ENCODE measurements around the gene SAMD5. TPM values are rescaled to one million over a fixed set of nuclear protein-coding genes. Genes with fewer than 3 reads are reported as not detected.

SAMD5 gene
- total RNA-seq, 1 experiment from 2014 or later: 6.1 TPM

- TF ChIP-seq EZH2 (IDR thresholded peaks at IDR 0.05; ENCODE audit: borderline replicate concordance, low read depth, low read length, poor library complexity, severe bottlenecking) (no peak), CTCF (conservative IDR thresholded peaks at IDR 0.05; ENCODE audit: low read depth, low read length) (no peak)
- Histone ChIP-seq H3K27ac (ENCODE audit: low read depth, low read length, poor library complexity, severe bottlenecking) (no peak overlapping the region), H3K36me3 (ENCODE audit: insufficient read depth, low read length, poor library complexity, severe bottlenecking) (no peaks in the 10 kb centered on the region), H3K4me3 (ENCODE audit: low read depth, low read length, poor library complexity, severe bottlenecking) (no peak overlapping the region), H3K27me3 (replicated peaks; ENCODE audit: insufficient read depth, low read depth, low read length, poor library complexity) (no peaks in the 10 kb centered on the region), H3K4me1 (ENCODE audit: insufficient read depth, low read length, poor library complexity, severe bottlenecking) (peaks cover 17% of the 10 kb centered on the region), H3K9me3 (ENCODE audit: low read depth, low read length, poor library complexity, severe bottlenecking) (peaks cover 4% of the 10 kb centered on the region)
- POLR2A ChIA-PET (ENCODE audit: low non-redundant PET): no interaction called here
- BruUV-seq (replicated peaks): no TSS peak
- intact Hi-C loops (cut with micrococcal nuclease; ENCODE audit: unreplicated experiment): no loop called here
- CTCF ChIA-PET: no interaction called here
- no peak for DNase-seq (ENCODE audit: low spot score)
These were observed 44.6 kb downstream of the SAMD5 start for GRCh38 chr6:147553099-147553498.

DNA sequence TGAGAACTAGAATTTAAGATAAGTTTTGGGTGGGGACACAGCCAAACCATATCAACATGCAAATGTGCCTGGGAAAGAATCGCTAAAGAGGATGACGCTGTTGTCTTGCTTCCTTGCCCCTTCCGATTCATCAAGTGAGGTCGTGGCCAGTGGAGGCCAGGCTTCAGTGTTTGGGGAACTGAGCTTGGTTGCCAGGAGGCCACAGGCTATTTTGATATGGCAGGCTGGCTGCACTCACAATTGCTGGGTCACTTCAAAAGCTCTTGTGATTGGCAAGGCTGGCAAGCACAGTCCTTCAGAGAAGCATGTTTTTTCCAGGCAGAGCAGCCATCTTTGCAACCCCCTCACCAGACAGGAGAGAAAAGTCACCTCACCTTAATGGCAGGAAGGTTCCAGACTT lies 45.8 kb downstream of the SAMD5 start:
- intact Hi-C loops (cut with micrococcal nuclease; ENCODE audit: unreplicated experiment): no loop called here
- H3K27me3 ChIP-seq (replicated peaks; ENCODE audit: insufficient read depth, low read depth, low read length, poor library complexity): no peaks in the 10 kb centered on the region
- H3K4me1 ChIP-seq (ENCODE audit: insufficient read depth, low read length, poor library complexity, severe bottlenecking): peaks cover 15% of the 10 kb centered on the region
- no peaks in the 10 kb centered on the region for H3K36me3 ChIP-seq (ENCODE audit: insufficient read depth, low read length, poor library complexity, severe bottlenecking)
- H3K4me3 ChIP-seq (ENCODE audit: low read depth, low read length, poor library complexity, severe bottlenecking): no peak overlapping the region
- no TSS peak for BruUV-seq (replicated peaks)
- no peak for TF ChIP-seq CTCF (conservative IDR thresholded peaks at IDR 0.05; ENCODE audit: low read depth, low read length)
- no peak for TF ChIP-seq EZH2 (IDR thresholded peaks at IDR 0.05; ENCODE audit: borderline replicate concordance, low read depth, low read length, poor library complexity, severe bottlenecking)
- peaks cover 4% of the 10 kb centered on the region for H3K9me3 ChIP-seq (ENCODE audit: low read depth, low read length, poor library complexity, severe bottlenecking)
- POLR2A ChIA-PET (ENCODE audit: low non-redundant PET): no interaction called here
- CTCF ChIA-PET: no interaction called here
- DNase-seq (ENCODE audit: low spot score): no peak
- no peak overlapping the region for H3K27ac ChIP-seq (ENCODE audit: low read depth, low read length, poor library complexity, severe bottlenecking)

DNA sequence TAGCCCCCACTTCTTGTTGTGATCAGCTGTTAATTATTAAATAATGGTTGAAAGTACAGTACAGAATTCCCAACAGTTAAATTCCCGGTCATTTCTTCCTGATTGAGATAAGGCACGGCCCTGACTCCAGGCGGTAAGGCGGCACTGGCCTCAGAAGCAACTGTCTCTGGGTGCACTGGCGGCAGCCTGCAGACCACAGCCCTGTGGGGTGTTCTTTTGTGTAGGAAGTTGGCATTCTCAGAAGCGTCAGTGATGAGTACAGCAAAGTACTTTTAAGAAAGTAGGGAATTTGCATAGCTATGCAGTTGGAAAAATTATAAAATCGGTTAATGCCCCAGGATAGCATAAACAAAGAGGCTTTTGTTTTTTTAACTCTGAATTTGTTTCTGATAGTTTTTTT lies 50.5 kb downstream of the SAMD5 start:
- BruUV-seq (replicated peaks): no TSS peak
- POLR2A ChIA-PET (ENCODE audit: low non-redundant PET): no interaction called here
- no peaks in the 10 kb centered on the region for H3K36me3 ChIP-seq (ENCODE audit: insufficient read depth, low read length, poor library complexity, severe bottlenecking)
- no peak overlapping the region for H3K27ac ChIP-seq (ENCODE audit: low read depth, low read length, poor library complexity, severe bottlenecking)
- H3K9me3 ChIP-seq (ENCODE audit: low read depth, low read length, poor library complexity, severe bottlenecking): peaks cover 4% of the 10 kb centered on the region
- CTCF ChIA-PET: no interaction called here
- DNase-seq (ENCODE audit: low spot score): peak; percentile 37
- intact Hi-C loops (cut with micrococcal nuclease; ENCODE audit: unreplicated experiment): no loop called here
- peaks cover 6% of the 10 kb centered on the region for H3K4me1 ChIP-seq (ENCODE audit: insufficient read depth, low read length, poor library complexity, severe bottlenecking)
- H3K4me3 ChIP-seq (ENCODE audit: low read depth, low read length, poor library complexity, severe bottlenecking): no peak overlapping the region
- no peak for TF ChIP-seq EZH2 (IDR thresholded peaks at IDR 0.05; ENCODE audit: borderline replicate concordance, low read depth, low read length, poor library complexity, severe bottlenecking)
- TF ChIP-seq CTCF (conservative IDR thresholded peaks at IDR 0.05; ENCODE audit: low read depth, low read length): no peak
- no peaks in the 10 kb centered on the region for H3K27me3 ChIP-seq (replicated peaks; ENCODE audit: insufficient read depth, low read depth, low read length, poor library complexity)
